Frontal cortex (tissue), 4 donors: ENCODE results near the gene AQP12B. TPM values are rescaled to one million over a fixed set of nuclear protein-coding genes. Genes with fewer than 3 reads are reported as not detected.
"Not testable (repeated sequence)": the region's sequence is repeated elsewhere in the genome, so short reads cannot be mapped to it uniquely, and the experiment has no call there.

Source experiments
- DNase-seq, 2 donors: peaks; one replicate each; pipeline ENCODE4 v3.0.0; 2012; ENCODE audit warnings: low spot score in 2 of 2
- FAIRE-seq: peaks from 2 replicates; lab custom pipeline; 2012; peaks lifted over from hg19 to GRCh38; lab: Jason Lieb, UNC
- total RNA-seq: library from RNA; depleted of rRNA; stranded (reverse); fragments of >200 nt; gene quantifications from one replicate; pipeline ENCODE4 v1.2.3, GENCODE V29; 2014
- donor health status: control.
- donor health status: control.
- donor health status: control.

AQP12B gene
- total RNA-seq, 1 donor from 2014 or later: not detected

DNA sequence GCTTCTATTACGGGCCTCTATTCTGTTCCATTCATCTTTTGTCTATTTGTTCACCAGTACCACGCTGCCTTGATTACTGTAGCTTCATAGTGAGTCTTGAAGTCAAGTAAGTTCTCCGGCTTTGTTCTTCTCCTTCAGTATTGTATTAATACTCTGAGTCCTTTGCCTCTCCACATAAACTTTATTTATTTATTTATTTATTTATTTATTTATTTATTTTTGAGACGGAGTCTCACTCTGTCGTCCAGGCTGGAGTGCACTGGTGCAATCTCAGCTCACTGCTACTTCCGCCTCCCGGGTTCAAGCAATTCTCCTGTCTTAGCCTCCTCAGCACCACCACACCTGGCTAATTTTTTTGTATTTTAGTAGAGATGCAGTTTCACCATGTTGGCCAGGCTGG lies 22.8 kb downstream of the AQP12B start:
- FAIRE-seq, DNase-seq: not testable (repeated sequence)

- DNase-seq: no peak
- FAIRE-seq: no peak
Measured at GRCh38 chr2:240655931-240656886, 26.5 kb downstream of the AQP12B start.

DNA sequence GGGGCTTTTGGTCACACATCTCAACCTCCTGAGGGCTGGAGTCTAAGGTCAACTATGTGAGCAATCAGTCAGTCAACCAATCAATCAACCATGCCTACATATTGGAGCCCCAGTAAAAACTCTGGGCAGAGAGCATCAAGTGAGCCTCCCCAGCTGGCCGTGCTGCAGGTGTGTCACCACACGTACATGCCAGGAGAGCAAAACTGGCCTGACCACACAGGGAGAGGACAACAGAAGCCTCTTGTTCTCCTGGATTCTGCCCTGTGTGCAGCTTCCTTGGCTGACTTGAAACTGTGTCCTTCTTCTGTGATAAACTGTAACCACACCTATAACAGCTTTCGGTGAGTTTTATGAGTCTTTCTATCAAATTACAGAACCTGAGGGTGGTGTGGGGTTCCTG lies 31.5 kb downstream of the AQP12B start:
- FAIRE-seq (no peak), DNase-seq (no peak)

DNA sequence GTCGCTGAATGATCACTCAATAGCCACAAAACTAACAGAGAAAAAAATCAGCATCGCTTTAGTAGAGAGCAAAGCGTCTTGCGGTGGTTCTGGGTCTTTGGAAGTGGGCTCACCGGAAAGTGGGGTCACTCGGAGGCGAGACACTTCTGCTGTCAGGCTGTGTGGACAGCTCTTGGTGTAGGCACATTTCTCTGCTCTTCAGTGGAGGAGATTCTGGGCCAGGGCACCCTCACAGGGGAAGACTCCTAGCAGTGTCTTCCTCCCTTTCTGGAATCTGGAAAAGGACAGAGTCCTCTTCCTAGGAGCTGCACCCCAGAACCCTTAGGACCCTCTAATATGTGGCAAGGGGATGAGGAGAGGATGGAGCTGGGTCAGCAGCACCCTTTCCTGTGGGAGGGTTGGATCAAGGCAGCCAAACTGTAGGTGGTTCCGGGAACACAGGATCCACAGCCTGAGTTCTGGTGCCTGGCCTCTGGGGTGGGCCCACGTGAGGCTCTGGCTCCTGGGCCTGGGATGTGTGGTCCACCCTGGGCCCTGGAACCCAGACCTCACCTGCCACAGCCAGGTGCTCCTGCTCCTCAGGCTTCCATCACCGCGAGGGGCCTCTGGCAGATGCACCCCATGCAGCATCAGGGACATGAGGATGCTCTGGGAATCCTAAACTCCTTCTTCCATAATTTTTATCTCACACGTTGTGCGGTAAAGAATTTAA lies 32.3 kb downstream of the AQP12B start:
- no peak for FAIRE-seq

GRCh38 chr2:240649331-240649730 lies 33.4 kb downstream of the AQP12B start:
- DNase-seq: no peak
- FAIRE-seq: no peak

More for the DNA sequence above, 32.3 kb downstream of the AQP12B start:
- no peak for DNase-seq

GRCh38 chr2:240648650-240649275 lies 33.9 kb downstream of the AQP12B start:
- FAIRE-seq (no peak), DNase-seq (no peak)

- FAIRE-seq: no peak
Measured at GRCh38 chr2:240648155-240648649, 34.5 kb downstream of the AQP12B start.

GRCh38 chr2:240647503-240648154 lies 35.1 kb downstream of the AQP12B start:
- FAIRE-seq: no peak
- DNase-seq: no peak

More at GRCh38 chr2:240648155-240648649, 34.5 kb downstream of the AQP12B start:
- no peak for DNase-seq

DNA sequence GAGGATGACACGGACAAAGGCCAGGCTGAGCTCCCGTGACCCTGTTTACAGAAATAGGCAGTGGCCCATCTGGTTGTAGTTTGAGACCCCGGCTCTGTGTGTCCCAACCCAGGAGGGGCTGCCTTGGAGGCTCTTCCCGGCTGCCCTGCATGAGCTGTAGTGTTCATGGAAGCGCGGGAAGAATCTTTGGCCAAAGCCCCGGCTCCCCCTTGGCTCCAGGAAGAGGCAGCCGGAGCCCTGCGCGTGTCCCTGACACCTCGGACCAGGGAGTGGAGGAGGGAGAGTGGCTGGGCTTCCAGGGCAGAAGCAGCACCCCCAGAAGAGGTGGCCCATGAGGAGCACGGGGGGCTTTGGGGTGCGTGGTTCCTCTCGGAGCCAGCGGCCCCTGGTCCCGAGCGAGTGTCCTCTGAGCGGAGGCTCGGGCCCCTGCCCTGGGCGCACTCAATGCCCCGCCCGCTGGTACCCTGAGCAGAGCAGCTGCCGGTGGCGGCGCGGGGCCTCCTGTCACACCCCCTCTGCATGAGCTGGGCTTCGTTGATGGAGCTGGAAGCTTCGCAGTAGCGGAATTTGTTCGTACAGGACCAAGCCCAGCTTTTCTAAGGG lies 35.7 kb downstream of the AQP12B start:
- DNase-seq: no peak

GRCh38 chr2:240646176-240646899 lies 36.3 kb downstream of the AQP12B start:
- FAIRE-seq (no peak), DNase-seq (peak in 1 of 2 donors; percentile 16)

More for the DNA sequence above, 35.7 kb downstream of the AQP12B start:
- no peak for FAIRE-seq

GRCh38 chr2:240645801-240646175 lies 36.9 kb downstream of the AQP12B start:
- FAIRE-seq: no peak
- no peak for DNase-seq

GRCh38 chr2:240645346-240645745 lies 37.3 kb downstream of the AQP12B start:
- FAIRE-seq: no peak
- peak in 1 of 2 donors; percentile 20 for DNase-seq

GRCh38 chr2:240644859-240645301 lies 37.8 kb downstream of the AQP12B start:
- peak in 1 of 2 donors; percentile 5 for DNase-seq
- FAIRE-seq: no peak

- no peak for FAIRE-seq
Measured at GRCh38 chr2:240644171-240644651, 38.5 kb downstream of the AQP12B start.

GRCh38 chr2:240643811-240644150 lies 38.9 kb downstream of the AQP12B start:
- FAIRE-seq (no peak), DNase-seq (peak in 1 of 2 donors; percentile 6)

More at GRCh38 chr2:240644171-240644651, 38.5 kb downstream of the AQP12B start:
- peak in 1 of 2 donors; percentile 14 for DNase-seq

DNA sequence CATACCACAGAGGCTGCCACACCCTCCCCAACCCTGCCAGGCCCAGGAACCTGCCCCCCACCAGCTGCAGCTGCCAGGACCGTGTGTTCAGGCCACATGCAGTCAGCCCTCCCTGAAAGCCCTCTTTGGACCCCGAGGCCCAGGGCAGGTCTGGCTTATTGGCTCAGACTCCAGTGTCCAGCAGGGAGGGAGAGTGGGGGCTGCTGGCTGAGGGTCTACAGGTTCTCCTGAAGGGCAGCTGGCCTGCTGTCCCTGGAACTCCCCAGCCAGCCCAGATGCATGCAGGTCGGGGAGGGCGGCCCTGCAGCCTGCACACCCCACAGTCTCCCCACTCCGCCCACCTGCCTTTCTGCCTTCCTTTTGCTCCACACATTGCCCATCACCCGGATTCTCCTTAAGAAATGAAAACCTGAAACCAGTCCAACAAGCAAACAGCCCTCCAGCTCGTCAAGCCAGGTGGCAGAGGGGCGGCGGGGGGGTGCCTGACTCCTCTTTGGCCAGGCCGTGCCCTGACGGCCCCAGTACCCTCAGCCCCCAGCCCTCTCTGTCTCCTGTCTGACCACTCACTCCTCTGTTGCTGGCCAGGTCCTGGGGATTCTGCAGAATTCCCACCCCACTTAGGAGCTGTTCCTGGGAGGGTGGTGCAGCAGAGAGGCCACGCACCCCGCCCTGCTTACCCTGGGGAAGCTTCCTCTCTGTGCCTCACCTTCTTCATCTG lies 39.4 kb downstream of the AQP12B start:
- FAIRE-seq: no peak
- DNase-seq: peak in 1 of 2 donors; percentile 10

DNA sequence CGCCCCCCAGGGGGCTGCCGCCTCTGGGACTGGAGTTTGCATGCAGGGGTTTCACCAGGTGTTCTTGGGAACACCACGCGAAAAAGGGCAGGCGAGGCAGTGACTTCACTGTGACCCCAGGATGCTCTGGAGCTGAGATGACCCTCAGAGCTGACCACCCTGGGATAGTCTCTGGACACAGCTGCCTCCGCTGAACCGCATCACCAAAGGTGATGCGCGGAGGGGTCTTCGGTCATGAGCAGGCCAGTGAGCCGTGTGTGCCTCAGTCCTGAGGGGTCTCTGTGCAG lies 39.9 kb downstream of the AQP12B start:
- FAIRE-seq: no peak
- DNase-seq: peak in 1 of 2 donors; percentile 10
